Tongue (tissue), 2 donors: ENCODE results near the gene GAB2. TPM values are rescaled to one million over a fixed set of nuclear protein-coding genes. Genes with fewer than 3 reads are reported as not detected.

Source experiments
- DNase-seq: peaks from one replicate; pipeline ENCODE4 v3.0.0-alpha.2; 2015
- total RNA-seq: library from RNA; depleted of rRNA; stranded (reverse); fragments of >200 nt; gene quantifications from one replicate; pipeline ENCODE4 v1.2.3, GENCODE V29; 2014

Gene GAB2
- total RNA-seq, 1 donor from 2014 or later = 14.2 TPM

DNA sequence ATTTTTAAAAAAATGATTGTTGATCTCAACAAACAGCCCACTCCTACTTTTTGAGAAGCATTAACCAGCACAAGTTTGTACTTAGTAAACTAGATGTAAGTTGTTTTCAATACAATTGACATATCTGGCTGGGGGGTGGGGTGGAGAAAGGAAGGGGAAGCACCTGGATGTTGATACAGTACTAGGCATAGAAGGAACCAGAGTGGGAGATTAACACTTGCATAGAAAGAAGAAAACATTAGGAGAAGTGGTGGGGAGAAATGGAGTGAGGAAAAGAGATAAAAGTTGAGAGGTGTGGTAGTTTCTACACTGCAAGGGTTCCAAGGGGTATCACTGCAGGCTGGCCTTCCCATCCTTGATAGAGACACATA lies 10.6 kb upstream of the GAB2 start:
- DNase-seq = no peak

DNA sequence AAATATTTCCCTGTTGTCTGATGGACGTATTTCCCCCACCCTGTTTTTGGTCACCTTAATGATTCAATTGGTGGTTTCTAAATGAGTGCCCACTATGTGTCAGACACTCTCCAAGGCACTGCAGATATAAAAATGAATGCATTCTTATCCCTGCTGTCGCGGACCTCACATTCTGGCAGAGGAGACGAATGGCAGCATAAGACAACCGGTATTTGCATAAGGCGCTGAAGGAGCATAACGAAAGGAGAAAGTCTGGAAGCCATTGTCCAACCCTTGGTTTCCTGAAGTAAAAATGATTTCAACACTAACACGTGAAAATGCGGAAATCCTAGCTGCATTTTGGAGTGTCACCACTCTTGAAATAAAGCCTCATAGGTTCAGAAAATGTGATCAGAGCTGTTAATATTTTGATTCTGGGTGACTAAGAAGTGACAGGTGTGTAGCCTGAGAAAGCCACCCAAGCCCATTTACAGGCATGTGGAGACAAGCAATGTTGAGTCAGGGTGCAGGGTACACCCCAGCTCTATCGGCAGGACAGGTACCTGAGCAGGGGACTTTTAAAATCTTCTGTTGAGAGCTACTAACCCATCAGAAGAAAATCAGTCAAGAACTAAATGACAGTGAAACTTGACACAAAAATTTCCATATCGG lies 10.1 kb upstream of the GAB2 start:
- DNase-seq = no peak

DNA sequence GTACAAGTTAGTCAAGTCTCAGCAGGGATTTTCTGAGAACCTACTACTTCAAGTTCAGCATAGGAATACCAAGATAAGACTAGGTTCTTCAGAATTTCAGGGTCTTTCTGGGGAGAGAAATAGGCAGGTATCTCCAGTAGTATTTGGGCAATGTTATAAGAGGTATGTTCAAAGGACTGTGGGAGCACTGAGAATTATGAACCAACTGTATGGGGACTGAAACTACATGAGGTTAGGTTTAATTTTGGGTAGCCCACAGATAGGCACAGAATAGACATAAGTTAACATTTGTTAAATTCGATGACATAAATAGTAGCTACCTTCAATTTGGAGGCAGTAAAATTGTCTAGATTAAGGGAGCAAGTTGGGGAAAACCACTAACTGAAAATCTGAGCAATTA lies 9.2 kb upstream of the GAB2 start:
- no peak for DNase-seq

DNA sequence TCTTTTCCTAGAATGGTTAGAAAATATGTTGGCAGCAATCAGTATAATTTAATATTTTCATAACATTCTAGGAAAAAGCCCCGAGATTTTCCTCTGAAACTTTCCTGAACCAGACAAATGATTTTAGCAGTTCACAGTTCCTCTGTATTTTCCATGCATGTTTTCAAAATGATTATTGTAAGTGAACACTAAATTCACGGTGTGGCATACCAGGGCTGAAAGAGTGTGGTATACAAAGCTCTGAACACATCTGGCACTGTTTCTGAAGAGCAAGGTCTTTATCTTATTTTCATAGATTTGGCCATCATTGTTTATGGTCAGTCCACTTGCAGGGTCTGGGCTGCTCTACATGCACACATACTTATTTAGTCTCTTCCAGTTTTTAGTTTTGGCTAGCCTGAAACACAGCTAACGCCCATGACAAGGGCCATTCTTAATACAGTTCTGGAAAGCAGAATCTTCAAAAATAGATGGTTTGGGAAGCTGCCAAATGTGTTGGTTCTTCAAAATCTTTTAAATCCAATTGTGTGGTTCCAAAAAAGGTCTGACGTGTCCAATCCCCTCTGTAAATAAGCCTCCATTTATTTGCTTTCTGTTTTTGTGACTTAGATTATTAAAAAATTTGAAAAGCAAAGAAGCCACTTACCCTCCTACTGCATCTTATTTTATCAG lies 7.9 kb upstream of the GAB2 start:
- DNase-seq = peak; percentile 34

DNA sequence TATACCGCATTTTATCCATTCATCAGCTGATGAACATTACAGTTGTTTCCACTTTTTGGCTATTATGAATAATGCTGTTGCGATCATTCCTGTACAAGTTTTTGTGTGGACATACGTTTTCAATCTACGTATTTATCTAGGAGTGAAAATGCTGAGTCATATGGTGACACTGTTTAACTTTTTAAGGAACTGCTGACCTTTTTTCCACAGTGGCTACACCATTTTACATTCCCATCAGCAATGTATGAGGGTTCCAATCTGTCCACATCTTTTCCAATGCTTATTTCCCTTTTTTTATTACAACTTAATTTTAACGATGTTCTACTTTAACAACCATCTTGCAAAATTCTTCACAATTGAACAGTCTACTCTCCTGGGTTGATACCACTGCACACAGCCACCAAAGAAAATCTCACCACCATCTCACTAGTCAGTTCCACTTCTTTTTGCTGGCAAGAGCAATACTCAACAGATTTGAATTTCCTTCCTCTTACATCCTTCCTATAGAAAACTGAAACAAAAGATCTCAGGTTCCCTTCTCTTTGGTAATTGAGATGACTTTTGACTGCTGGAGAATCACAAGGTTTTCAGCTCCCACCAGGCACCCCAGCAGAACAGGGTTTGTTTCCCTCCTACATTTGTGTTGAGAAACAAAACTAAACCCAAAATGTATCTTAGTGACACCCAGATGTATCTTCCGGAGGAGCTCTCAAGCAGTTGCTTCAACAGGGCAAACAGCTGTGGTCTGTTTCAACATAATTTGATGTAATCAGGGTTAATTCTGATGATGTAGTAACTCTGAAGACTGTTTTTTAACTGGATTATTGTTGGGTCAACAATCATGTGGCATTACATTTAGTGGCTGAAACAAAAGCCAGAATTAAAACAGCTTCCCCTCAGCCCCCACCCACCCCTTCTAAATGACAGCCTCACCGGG lies 7.0 kb upstream of the GAB2 start:
- peak; percentile 35 for DNase-seq

DNA sequence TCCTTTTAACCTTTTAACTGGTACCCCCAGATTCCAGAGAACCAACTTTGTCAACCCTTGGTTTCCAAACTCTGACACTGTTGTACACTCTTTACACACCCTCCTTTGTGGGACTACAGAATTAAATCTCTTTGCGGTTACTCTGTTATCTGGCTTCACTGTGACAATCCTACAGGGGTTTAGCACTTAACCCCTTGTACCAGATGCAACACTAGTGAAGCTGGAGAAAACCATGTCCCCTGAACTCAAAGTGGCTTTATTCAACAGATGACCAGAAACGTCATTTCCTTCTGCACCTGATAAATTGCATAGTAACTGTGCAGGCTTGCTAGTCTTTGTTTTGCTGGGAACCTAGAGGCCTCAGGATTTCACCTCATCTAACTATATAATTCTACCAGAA lies 5.6 kb upstream of the GAB2 start:
- no peak for DNase-seq

DNA sequence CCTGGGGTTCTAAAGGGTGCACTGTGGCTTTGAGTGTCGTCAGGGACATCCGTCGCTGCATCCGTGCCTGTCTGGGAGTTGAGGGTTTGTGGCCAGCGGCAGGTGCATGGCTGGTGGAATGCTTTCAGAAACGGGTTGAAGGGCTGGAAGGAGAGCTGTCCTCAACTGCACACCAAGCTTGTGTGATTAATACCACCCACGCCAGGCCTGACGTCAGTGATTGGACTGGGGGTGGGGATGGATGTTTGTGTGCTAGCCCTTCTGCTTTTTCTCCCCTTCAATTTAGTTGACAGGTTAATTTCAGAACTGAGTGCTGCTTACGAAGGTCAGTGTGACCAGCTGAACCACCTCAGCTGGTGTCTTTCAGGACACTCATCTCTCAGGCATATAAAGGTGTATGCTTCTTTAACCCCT lies 3.2 kb upstream of the GAB2 start:
- peak; percentile 48 for DNase-seq

DNA sequence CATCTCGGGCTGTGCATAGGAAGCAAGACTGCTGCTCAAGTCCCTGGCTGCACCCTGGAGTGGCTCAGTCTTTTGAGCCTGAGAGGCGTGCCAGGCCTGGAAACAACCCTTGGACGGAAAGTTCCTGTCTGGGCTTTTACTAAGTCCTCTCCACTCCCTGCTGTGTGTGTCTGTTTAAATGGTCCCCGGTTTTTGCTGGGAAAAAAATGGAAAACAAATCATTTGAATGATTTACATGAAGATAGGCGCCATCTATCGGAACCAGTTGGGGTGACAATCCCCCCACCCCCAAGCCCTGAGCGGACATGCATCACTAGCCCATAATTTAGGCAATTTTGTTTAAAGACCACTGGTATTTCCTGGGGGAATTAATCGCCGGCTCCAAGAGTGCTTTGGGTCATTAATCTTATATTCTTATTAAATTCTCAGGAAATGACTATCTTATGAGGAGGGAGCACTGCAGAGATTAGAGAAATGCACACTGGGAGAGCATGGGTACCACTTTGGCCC lies 2.7 kb upstream of the GAB2 start:
- DNase-seq = peak; percentile 88

DNA sequence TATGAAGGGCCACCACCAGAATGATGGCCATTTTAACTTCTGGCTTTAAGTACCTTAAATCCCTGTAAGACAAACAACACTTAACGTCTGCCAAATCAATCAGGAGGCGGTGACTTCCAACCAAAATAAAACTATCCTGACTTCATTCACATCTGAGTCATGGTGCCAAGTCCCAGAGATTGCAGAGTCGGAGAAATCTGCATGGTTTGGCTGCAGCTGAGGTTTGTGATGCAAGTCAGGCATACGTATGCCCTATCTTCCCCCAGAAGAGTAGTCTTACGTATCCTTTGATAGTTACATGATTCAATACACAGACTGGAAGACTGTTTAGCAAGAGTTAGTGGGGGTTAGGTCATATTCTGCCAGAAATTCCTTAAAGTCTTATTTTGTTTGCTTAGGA lies 1.7 kb upstream of the GAB2 start:
- peak; percentile 26 for DNase-seq

DNA sequence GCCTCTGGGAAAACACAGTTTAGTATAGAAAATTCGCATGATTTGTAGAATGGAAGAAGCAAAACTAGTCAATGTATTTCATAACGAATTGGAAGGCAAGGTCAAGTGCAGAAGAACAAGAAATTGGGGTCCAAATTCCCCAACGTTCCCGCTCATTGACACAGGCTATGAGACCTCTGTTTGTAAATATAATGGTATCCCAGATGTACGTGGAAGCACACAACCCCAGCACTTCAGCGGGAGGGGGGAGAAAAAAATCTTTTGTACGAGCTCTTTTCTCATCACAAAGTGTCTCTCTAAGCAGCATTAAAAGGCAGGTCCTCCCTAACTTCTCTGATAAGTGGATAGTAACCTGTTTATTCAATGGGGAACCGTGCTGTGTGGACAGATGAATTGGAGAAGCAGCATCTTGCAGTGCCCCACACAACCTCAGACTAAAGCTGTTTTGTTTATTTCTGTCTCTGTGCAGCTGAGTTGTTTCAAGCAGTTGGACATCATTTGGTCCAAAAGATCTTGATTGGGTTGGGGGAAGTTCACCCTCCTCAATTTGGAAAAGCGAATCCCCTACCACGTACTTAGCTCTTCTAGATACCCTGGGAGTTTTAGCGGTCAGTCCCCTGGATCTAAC lies 1.1 kb upstream of the GAB2 start:
- DNase-seq = no peak

DNA sequence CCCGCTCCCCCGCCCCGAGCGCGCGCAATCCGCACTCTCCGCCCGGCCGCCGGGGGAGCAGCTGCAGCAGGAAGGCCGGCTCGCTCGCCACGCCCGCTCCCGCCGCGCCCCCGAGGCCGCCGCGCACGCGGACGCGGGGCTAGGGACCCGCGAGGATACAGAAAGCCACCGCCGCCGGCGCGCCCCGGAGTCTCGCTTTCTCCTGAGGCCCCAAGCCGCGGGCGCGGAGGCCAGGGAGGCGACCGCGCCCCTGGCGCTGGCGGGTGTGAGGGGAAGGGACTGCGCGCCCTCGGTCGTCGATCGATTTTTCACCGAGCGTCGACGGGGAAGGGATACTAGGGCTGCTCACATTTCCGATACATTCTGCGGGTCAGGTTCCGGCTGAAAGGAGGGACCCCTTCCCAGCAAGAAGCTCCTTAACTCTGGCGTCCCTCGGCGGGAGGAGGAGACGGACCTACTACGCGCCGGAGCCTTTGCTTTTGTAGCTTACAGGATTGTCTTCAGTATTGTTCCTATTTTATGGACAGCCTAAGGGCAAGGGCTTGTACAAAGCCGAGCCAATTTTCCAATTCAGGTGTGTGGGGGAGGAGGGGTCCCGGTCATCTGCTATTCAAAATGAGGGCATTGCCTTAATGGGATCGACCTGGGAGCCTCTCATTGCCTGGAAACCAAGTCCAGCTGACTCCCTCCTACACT lies 416 bp upstream of the GAB2 start:
- peak; percentile 91 for DNase-seq

DNA sequence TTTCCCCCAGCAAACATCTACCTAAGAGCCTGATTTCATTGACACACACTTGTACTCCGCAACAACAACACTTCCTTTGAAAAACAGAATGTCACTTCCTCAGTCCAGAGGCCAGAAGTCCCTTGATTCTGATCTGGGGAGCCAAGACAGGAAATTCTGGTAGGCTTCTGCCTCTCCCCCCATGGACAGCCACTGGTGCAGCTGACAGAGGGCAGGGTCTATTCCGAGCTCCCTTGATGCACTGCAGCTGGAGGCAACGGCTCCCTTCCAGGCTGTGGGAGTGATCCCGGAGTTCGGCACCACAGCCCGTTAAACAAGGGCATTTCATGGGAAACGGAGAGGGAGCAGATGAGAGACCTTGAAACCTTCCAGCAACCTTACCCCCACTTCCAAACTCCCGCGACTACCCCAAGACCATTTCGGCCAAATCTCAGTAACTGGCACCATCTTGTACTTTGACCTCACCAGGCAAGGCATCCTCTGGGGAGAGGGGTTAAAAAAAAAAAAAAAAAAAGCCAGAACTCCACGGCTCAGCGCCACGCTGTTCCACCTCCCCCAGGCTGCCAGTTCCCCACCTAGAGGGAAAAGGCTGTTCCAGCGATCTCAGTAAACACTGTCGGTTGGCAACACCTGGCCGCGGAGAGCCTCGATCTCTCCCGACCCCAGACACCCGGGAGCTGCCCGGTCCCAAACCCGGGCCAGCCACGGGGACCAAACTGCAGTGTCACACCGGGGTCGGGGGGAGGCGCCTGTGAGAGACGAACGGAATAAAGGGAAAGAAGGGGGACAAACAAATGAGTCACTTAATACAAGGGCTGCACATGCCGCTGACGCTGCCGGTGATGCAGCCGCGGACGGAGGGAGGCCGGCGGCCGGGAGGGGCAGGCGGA lies 1.1 kb downstream of the GAB2 start:
- peak; percentile 88 for DNase-seq

DNA sequence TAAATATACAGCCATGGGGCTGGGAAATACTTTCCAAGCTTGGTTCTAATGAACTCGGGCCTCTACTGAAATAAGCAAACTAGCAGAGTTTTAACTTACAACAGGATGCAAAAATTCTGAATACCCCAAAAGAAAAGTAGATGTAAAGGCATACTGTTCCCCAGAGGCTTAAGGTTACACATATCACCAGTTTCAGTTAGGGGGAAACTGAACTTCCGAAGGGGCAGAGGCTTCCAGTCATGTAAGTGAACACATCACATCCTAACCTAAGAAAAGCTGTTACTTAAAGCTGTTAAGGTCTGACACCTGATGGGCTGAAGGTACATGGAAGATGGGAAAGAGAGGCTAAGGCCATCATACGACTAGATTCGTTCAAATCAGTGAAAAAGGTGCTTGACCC lies 2.3 kb downstream of the GAB2 start:
- no peak for DNase-seq

DNA sequence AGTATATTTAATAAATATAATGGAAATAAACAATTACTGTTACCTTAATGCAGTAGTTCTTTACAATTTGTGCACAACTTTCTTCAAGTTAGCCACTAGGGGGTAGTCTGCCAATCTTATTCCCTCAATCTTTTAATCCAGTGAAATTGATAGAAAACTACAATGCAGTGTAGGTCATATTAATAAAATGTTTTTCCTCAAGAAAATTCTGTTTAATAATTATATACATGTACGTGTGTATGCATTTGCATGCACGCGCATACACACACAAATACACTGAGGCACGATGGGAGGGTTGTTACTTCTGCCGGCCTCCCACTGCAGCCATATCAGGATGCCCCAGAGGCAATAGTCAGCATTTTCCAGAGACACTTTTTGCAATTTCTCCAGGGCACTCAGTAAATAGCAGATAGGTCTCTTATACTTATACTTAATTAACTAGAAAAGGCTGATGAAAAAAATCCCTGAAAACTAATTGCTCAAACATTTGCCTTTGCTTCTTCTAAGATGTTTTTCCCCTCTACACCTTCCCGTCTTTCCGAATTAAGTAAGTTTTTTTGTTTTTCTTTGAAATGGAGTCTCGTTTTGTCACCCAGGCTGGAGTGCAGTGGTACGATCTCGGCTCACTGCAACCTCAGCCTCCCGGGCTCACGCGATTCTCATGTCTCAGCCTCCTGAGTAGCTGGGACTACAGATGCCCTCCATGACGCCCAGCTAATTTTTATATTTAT lies 3.1 kb downstream of the GAB2 start:
- DNase-seq = peak; percentile 24

DNA sequence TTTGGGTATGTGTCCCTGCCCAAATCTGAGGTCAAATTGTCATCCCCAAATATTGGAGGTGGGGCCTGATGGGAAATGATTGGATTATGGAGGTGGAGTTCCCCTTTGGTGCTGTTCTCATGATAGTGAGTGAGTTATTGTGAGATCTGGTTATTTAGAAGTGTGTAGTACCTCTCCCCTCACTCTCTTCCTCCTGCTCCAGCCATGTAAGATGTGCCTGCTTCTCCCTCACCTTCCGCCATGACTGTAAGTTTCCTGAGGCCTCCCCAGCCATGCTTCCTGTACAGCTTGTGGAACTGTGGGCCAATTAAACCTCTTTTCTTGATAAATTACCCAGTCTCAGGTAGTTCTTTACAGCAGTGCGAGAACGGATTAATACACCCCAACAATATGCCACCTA lies 9.0 kb downstream of the GAB2 start:
- no peak for DNase-seq

DNA sequence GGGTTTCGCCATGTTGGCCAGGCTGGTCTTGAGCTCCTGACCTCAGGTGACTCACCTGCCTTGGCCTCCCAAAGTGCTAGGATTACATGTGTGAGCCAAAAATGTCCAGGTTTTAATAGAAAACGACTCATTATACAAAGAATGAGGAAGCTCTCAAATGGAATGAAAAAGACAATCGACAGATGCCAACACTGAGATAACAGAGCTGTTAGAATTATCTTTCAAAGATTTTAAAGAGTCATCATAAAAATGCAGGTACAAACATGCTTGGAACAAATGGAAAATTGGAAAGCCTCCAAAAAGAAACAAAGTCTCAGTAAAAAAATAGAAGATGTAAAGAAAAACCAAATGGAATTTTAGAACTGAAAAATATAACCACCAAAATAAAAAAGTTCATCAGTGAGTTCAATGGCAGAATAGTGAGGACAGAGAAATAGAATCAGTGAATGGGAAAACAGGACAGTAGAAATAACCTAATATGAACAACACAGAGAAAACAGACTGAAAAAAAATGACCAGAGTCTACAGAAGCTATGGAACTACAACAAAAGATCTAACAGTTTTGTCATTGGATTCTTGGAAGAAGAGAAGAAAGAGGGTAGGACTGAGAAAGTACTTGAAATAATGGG lies 10.9 kb downstream of the GAB2 start:
- no peak for DNase-seq

DNA sequence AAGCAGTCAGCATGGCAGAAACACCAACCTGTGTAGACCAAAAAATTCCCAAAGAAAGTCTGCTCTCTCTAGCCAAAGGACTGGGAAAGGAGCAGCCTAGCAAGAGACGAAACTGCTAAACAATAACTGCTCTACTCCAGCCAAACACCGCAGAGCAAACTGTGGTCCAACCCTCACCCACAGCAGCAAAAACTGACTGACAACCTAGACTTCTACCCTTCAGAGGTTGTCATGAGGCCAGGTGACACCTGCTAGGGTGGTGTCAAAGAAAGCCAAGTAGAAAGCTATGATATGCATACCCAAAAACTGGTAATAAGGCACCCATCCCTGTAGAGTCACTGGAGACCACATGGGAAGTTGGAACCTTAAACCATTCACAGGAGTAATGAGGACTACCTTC lies 11.8 kb downstream of the GAB2 start:
- DNase-seq = no peak

DNA sequence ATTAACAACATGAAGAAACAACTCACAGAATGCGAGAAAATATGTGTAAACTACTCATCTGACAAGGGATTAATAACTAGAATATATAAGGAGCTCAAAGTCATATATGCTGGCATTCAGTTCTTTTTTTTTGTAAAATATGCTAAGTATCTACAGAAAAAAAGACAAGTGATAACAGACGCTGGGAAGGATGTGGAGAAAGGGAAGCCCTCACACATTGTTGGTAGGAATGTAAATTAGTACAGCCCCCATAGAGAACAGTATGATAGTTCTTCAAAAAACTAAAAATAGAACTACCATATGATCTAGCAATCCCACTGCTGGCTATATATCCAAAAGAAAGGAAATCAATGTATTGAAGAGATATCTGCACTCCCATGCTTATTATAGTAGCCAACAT lies 13.8 kb downstream of the GAB2 start:
- no peak for DNase-seq

DNA sequence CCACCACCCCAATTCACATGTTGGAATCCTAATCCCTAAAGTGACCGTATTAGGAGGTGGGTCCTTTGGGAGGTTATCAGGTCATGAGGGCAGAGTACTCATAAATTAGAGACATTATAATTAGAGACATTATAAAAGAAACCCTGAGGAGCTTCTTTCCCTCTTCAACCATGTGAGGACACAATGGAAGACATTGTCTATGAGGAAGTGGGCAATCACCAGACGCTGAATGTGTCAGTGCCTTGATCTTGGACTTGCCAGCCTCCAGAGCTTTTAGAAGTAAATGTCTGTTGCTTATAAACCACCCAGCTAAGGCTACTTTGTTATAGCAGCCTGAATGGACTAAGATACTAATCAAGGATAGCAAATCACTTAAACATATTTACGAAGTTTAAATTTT lies 14.8 kb downstream of the GAB2 start:
- no peak for DNase-seq

DNA sequence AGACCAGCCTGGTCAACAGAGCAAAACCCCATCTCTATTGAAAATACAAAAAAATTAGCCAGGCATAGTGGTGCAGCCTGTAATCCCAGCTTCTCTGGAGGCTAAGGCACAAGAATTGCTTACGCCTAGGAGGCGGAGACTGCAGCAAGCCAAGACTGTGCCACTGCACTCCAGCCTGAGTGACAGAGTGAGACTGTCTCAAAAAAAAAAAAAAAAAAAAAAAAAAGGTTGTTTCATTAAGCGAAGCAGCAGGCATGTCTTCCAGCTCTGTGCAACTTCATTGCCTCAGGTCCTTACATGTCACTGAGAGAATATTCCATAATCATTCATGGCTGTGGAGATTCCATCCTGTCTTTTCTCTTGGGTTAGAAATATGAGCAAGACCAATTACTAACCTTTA lies 16.9 kb downstream of the GAB2 start:
- no peak for DNase-seq
